GM12801 (cell line): Measurements from ENCODE around the gene LRRK2.

Experiments used
- TF ChIP-seq, protein P1 (sequence below): IDR thresholded peaks from one replicate; pipeline ENCODE4 v1.5.1; 2011; ENCODE audit warnings: control low read depth; ENCODE audit not compliant: insufficient read length; ENCODE audit errors: extremely low read depth

Gene LRRK2

GRCh38 chr12:40185303-40185693, 39.5 kb upstream of the LRRK2 start:
- TF ChIP-seq, protein P1, sequence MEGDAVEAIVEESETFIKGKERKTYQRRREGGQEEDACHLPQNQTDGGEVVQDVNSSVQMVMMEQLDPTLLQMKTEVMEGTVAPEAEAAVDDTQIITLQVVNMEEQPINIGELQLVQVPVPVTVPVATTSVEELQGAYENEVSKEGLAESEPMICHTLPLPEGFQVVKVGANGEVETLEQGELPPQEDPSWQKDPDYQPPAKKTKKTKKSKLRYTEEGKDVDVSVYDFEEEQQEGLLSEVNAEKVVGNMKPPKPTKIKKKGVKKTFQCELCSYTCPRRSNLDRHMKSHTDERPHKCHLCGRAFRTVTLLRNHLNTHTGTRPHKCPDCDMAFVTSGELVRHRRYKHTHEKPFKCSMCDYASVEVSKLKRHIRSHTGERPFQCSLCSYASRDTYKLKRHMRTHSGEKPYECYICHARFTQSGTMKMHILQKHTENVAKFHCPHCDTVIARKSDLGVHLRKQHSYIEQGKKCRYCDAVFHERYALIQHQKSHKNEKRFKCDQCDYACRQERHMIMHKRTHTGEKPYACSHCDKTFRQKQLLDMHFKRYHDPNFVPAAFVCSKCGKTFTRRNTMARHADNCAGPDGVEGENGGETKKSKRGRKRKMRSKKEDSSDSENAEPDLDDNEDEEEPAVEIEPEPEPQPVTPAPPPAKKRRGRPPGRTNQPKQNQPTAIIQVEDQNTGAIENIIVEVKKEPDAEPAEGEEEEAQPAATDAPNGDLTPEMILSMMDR, result no peak

- TF ChIP-seq, protein P1, result no peak
Measured at GRCh38 chr12:40188558-40189320, 36.1 kb upstream of the LRRK2 start.

GRCh38 chr12:40192704-40193255, 32.0 kb upstream of the LRRK2 start:
- TF ChIP-seq, protein P1, result no peak

GRCh38 chr12:40194846-40195245, 30.0 kb upstream of the LRRK2 start:
- TF ChIP-seq, protein P1, result no peak

GRCh38 chr12:40197590-40197989, 27.2 kb upstream of the LRRK2 start:
- TF ChIP-seq, protein P1, result no peak

GRCh38 chr12:40198601-40199000, 26.2 kb upstream of the LRRK2 start:
- TF ChIP-seq, protein P1, result no peak

- TF ChIP-seq, protein P1, result no peak
Measured at GRCh38 chr12:40202095-40203059, 22.4 kb upstream of the LRRK2 start.
